Measurements from ENCODE around the gene RNU6-8. TPM values are rescaled to one million over a fixed set of nuclear protein-coding genes. Genes with fewer than 3 reads are reported as not detected.

Gene RNU6-8
- total RNA-seq, 1 experiment from 2014 or later, result not detected

DNA sequence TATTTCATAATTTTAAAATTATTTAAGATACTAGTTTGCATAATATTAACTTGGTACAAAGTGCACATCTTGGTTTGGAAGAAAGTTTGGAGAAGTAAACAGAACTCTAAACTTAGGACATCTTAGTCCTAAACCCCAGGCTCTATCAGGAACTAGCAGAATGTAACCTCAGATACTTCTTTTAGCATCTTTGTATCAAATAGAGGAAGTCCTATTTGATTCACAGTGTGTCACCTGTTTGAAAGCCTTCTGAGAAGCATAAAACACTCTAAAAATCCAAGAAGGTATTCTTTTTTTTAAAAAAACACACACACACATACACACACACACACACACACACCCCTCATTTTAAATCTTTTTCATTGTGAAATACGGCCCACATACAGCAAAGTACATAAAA lies 13.3 kb downstream of the RNU6-8 start:
- ATAC-seq (no peak), DNase-seq (ENCODE audit: low spot score) (no peak)
- CTCF ChIA-PET, result no interaction called here
- no peaks in the 10 kb centered on the region for H3K27me3 Mint-ChIP-seq (ENCODE audit: low read depth)
- H3K4me3 Mint-ChIP-seq, result no peak overlapping the region
- TF ChIP-seq ATF1 (CRISPR knock-in tag; IDR thresholded peaks at IDR 0.05) (no peak), KAT7 (CRISPR knock-in tag; IDR thresholded peaks at IDR 0.05; ENCODE audit: borderline replicate concordance) (no peak), FOXP1 (CRISPR knock-in tag; IDR thresholded peaks at IDR 0.05; ENCODE audit: borderline replicate concordance) (no peak), CREM (CRISPR knock-in tag; IDR thresholded peaks at IDR 0.05) (no peak), EMX1 (CRISPR knock-in tag; IDR thresholded peaks at IDR 0.05) (no peak), FOXJ3 (CRISPR knock-in tag; IDR thresholded peaks at IDR 0.05; ENCODE audit: borderline replicate concordance) (no peak), TEAD4 (CRISPR knock-in tag; IDR thresholded peaks at IDR 0.05) (no peak), MYBL2 (CRISPR knock-in tag; IDR thresholded peaks at IDR 0.05) (no peak), GABPB1 (CRISPR knock-in tag; IDR thresholded peaks at IDR 0.05) (no peak), TEAD1 (CRISPR knock-in tag; IDR thresholded peaks at IDR 0.05) (no peak), ZNF416 (CRISPR knock-in tag; IDR thresholded peaks at IDR 0.05) (no peak), JUN (CRISPR knock-in tag; IDR thresholded peaks at IDR 0.05) (no peak), CBFB (CRISPR knock-in tag; IDR thresholded peaks at IDR 0.05; ENCODE audit: low read depth) (no peak)
- TF ChIP-seq, protein P1, sequence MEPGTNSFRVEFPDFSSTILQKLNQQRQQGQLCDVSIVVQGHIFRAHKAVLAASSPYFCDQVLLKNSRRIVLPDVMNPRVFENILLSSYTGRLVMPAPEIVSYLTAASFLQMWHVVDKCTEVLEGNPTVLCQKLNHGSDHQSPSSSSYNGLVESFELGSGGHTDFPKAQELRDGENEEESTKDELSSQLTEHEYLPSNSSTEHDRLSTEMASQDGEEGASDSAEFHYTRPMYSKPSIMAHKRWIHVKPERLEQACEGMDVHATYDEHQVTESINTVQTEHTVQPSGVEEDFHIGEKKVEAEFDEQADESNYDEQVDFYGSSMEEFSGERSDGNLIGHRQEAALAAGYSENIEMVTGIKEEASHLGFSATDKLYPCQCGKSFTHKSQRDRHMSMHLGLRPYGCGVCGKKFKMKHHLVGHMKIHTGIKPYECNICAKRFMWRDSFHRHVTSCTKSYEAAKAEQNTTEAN (CRISPR knock-in tag; IDR thresholded peaks at IDR 0.05), result no peak
- TF ChIP-seq, protein P2, sequence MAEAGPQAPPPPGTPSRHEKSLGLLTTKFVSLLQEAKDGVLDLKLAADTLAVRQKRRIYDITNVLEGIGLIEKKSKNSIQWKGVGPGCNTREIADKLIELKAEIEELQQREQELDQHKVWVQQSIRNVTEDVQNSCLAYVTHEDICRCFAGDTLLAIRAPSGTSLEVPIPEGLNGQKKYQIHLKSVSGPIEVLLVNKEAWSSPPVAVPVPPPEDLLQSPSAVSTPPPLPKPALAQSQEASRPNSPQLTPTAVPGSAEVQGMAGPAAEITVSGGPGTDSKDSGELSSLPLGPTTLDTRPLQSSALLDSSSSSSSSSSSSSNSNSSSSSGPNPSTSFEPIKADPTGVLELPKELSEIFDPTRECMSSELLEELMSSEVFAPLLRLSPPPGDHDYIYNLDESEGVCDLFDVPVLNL (CRISPR knock-in tag; IDR thresholded peaks at IDR 0.05; ENCODE audit: borderline replicate concordance, low read depth), result no peak
- TF ChIP-seq, protein P3, sequence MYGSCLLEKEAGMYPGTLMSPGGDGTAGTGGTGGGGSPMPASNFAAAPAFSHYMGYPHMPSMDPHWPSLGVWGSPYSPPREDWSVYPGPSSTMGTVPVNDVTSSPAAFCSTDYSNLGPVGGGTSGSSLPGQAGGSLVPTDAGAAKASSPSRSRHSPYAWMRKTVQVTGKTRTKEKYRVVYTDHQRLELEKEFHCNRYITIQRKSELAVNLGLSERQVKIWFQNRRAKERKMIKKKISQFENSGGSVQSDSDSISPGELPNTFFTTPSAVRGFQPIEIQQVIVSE (CRISPR knock-in tag; IDR thresholded peaks at IDR 0.05; ENCODE audit: borderline replicate concordance), result no peak
- TF ChIP-seq, protein P4, sequence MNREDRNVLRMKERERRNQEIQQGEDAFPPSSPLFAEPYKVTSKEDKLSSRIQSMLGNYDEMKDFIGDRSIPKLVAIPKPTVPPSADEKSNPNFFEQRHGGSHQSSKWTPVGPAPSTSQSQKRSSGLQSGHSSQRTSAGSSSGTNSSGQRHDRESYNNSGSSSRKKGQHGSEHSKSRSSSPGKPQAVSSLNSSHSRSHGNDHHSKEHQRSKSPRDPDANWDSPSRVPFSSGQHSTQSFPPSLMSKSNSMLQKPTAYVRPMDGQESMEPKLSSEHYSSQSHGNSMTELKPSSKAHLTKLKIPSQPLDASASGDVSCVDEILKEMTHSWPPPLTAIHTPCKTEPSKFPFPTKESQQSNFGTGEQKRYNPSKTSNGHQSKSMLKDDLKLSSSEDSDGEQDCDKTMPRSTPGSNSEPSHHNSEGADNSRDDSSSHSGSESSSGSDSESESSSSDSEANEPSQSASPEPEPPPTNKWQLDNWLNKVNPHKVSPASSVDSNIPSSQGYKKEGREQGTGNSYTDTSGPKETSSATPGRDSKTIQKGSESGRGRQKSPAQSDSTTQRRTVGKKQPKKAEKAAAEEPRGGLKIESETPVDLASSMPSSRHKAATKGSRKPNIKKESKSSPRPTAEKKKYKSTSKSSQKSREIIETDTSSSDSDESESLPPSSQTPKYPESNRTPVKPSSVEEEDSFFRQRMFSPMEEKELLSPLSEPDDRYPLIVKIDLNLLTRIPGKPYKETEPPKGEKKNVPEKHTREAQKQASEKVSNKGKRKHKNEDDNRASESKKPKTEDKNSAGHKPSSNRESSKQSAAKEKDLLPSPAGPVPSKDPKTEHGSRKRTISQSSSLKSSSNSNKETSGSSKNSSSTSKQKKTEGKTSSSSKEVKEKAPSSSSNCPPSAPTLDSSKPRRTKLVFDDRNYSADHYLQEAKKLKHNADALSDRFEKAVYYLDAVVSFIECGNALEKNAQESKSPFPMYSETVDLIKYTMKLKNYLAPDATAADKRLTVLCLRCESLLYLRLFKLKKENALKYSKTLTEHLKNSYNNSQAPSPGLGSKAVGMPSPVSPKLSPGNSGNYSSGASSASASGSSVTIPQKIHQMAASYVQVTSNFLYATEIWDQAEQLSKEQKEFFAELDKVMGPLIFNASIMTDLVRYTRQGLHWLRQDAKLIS (CRISPR knock-in tag; IDR thresholded peaks at IDR 0.05; ENCODE audit: borderline replicate concordance), result no peak
- TF ChIP-seq, protein P5, sequence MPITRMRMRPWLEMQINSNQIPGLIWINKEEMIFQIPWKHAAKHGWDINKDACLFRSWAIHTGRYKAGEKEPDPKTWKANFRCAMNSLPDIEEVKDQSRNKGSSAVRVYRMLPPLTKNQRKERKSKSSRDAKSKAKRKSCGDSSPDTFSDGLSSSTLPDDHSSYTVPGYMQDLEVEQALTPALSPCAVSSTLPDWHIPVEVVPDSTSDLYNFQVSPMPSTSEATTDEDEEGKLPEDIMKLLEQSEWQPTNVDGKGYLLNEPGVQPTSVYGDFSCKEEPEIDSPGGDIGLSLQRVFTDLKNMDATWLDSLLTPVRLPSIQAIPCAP (CRISPR knock-in tag; IDR thresholded peaks at IDR 0.05), result no peak
- TF ChIP-seq, protein P6, sequence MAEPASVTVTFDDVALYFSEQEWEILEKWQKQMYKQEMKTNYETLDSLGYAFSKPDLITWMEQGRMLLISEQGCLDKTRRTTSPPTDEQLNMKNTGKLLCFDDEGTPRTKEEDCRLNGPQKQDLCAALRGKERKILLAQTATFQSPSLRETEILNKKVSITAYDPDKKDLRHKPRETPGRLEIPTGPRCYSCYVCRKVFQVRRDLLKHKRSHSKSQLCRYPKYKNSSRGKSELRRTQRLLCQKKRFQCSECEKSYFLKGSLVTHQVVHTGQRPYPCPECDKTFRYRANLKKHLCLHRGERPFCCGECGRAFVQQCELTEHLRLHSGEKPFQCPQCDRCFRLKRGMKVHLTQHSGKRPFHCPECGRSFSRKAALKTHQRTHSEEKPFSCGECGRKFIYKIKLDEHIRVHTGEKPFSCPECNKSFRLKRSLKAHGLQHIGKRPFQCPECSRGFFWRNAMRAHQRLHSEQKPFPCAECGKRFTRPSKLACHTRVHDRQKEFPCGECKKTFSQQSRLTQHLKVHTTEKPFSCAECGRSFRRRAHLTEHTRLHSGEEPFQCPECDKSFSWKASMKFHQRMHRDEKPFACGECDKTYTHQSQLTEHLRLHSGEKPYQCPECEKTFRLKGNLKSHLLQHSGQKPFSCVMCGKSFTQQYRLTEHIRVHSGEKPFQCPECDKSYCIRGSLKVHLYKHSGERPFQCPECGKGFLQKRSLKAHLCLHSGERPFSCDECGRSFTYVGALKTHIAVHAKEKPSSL (CRISPR knock-in tag; conservative IDR thresholded peaks at IDR 0.05), result no peak
- TF ChIP-seq, protein P7, sequence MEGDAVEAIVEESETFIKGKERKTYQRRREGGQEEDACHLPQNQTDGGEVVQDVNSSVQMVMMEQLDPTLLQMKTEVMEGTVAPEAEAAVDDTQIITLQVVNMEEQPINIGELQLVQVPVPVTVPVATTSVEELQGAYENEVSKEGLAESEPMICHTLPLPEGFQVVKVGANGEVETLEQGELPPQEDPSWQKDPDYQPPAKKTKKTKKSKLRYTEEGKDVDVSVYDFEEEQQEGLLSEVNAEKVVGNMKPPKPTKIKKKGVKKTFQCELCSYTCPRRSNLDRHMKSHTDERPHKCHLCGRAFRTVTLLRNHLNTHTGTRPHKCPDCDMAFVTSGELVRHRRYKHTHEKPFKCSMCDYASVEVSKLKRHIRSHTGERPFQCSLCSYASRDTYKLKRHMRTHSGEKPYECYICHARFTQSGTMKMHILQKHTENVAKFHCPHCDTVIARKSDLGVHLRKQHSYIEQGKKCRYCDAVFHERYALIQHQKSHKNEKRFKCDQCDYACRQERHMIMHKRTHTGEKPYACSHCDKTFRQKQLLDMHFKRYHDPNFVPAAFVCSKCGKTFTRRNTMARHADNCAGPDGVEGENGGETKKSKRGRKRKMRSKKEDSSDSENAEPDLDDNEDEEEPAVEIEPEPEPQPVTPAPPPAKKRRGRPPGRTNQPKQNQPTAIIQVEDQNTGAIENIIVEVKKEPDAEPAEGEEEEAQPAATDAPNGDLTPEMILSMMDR (IDR thresholded peaks at IDR 0.05), result no peak
- H3K9me3 Mint-ChIP-seq, result peaks cover 21% of the 10 kb centered on the region
- H3K27ac Mint-ChIP-seq, result no peak overlapping the region
- POLR2A ChIA-PET, result no interaction called here
- H3K4me1 Mint-ChIP-seq, result no peaks in the 10 kb centered on the region
- no peaks in the 10 kb centered on the region for H3K36me3 Mint-ChIP-seq

Data from WTC11 (cell line).